K562 (cell line): Measurements from ENCODE around the gene ARHGEF4. TPM values are rescaled to one million over a fixed set of nuclear protein-coding genes. Genes with fewer than 3 reads are reported as not detected.
A peak's percentile ranks its signal among the peaks of the same experiment; 100 is the strongest.

Experiments used
- AFF1 ChIP-seq, 2 experiments: fragments of 450-650 bp; IDR thresholded peaks; 2 replicates each; pipeline ENCODE4 v1.6.1; 2018; ENCODE audit warnings: mild to moderate bottlenecking in 2 of 2, low read depth in 1 of 2; ENCODE audit not compliant: partially characterized antibody in 2 of 2
- BRF1 ChIP-seq: IDR thresholded peaks from 3 replicates; pipeline ENCODE4 v1.6.1; 2011; ENCODE audit warnings: borderline replicate concordance, mild to moderate bottlenecking; ENCODE audit not compliant: insufficient read length; ENCODE audit errors: extremely low read depth
- HEY1 ChIP-seq: fragments of 250-450 bp; sonication (Bioruptor Pico); IDR thresholded peaks from 2 replicates; pipeline ENCODE4 v1.5.0; 2020; ENCODE audit warnings: mild to moderate bottlenecking, moderate library complexity, borderline replicate concordance
- POLR2G ChIP-seq: fragments of 200-400 bp; formaldehyde crosslinking; IDR thresholded peaks from 2 replicates; pipeline ENCODE4 v1.6.1; 2017; ENCODE audit warnings: low read depth, mild to moderate bottlenecking, antibody characterized with exemption, low read length, moderate library complexity
- PRDM10 ChIP-seq: fragments of 450-650 bp; IDR thresholded peaks from 2 replicates; pipeline ENCODE4 v1.6.1; 2018; ENCODE audit not compliant: partially characterized antibody
- REST ChIP-seq, 2 experiments: fragments of 450-650 bp; formaldehyde crosslinking in 1 of 2; IDR thresholded peaks; 2 replicates each; pipeline versions ENCODE4 v1.4.0 to v1.6.1; 2014 to 2020; ENCODE audit warnings: mild to moderate bottlenecking in 2 of 2, borderline replicate concordance in 1 of 2, low read depth in 1 of 2
- ZNF507 ChIP-seq: conservative IDR thresholded peaks from 2 replicates; pipeline ENCODE4 v1.6.1; 2017; ENCODE audit warnings: missing genetic modification characterization, missing compliant biosample characterization
- polyA plus RNA-seq, 8 experiments: library from polyadenylated mRNA; depleted of rRNA in 4 of 8; stranded (reverse) in 5 of 8; unstranded in 3 of 8; fragments of >200 nt; fragmentation: Nextera tagmentation in 2 of 8; fragmentation: Illumina TruSeq in 1 of 8; extraction: Ambion mirVana in 2 of 8; extraction: Trizol in 1 of 8; gene quantifications; 2 replicates each; pipeline versions ENCODE4 v1.2.1 to v1.2.3, GENCODE V29; 2011 to 2014; ENCODE audit warnings: inconsistent platforms in 1 of 8, missing spikeins in 1 of 8
- total RNA-seq, 7 experiments: library from RNA; depleted of rRNA in 6 of 7; stranded (reverse); fragments of >200 nt in 6 of 7; fragmentation: Illumina TruSeq in 2 of 7; extraction: Trizol in 2 of 7; gene quantifications; 2 replicates each; pipeline versions ENCODE4 v1.2.1 to v1.2.3, GENCODE V29; 2011 to 2021; ENCODE audit warnings: low replicate concordance in 1 of 7

Gene ARHGEF4
- total and polyA plus RNA-seq, 9 of the 15 experiments (the other 6 are each of a cell fraction or from before 2014, with no cell fraction given): not detected

GRCh38 chr2:131093006-131093695, 256.4 kb downstream of the ARHGEF4 start, which contains the start of gene FAM168B (continued):
- TF ChIP-seq PRDM10 (peak; percentile 59), POLR2G (peak; percentile 96), AFF1 (IDR thresholded peaks at IDR 0.05; ENCODE audit: low read depth in 1 of 2, partially characterized antibody in 2 of 2) (no peak), REST (IDR thresholded peaks at IDR 0.05; ENCODE audit: borderline replicate concordance) (peak; percentile 74), REST (CRISPR knock-in tag; IDR thresholded peaks at IDR 0.05; ENCODE audit: low read depth) (peak; percentile 65; the same call in 1 of the 2 replicates), ZNF507 (no peak), BRF1 (no peak), HEY1 (CRISPR knock-in tag) (no peak)
